WERI-Rb-1 (cell line): Measurements from ENCODE around the gene ZBTB38.

Experiments used
- DNase-seq: peaks from one replicate; pipeline ENCODE4 v3.0.0-alpha.2; 2020
- H3K27ac ChIP-seq: fragments of 250-450 bp; sonication (Bioruptor Pico); 2 replicates; pipeline ENCODE4 v1.5.1; 2020; ENCODE audit warnings: mild to moderate bottlenecking, moderate library complexity
- H3K27me3 ChIP-seq: fragments of 250-450 bp; sonication (Bioruptor Pico); 2 replicates; pipeline ENCODE4 v1.5.1; 2021; ENCODE audit warnings: mild to moderate bottlenecking, low read depth, moderate library complexity; ENCODE audit not compliant: insufficient read depth, severe bottlenecking
- H3K36me3 ChIP-seq: fragments of 250-450 bp; sonication (Bioruptor Pico); 2 replicates; pipeline ENCODE4 v1.5.1; 2020; ENCODE audit warnings: mild to moderate bottlenecking, moderate library complexity
- H3K4me3 ChIP-seq: 2 replicates; pipeline ENCODE4 v1.5.1; 2011; ENCODE audit warnings: low read depth, mild to moderate bottlenecking, control low read depth, low read length
- H3K9me3 ChIP-seq: fragments of 250-450 bp; sonication (Bioruptor Pico); 2 replicates; pipeline ENCODE4 v1.5.1; 2021; ENCODE audit warnings: mild to moderate bottlenecking, moderate library complexity; ENCODE audit not compliant: severe bottlenecking
- CTCF ChIP-seq: IDR thresholded peaks from 2 replicates; pipeline ENCODE4 v1.5.1; 2011; ENCODE audit warnings: low read depth, mild to moderate bottlenecking, control low read depth, inconsistent platforms, low read length

The ZBTB38 gene

GRCh38 chr3:141368062-141368924 is at the start of gene ZBTB38:
Gene ZBTB38, plus strand, starts transcription at chr3:141368504. Its CDS starts 73,885 bp downstream, at chr3:141442389.
- Histone ChIP-seq H3K27me3 (no peaks in the 10 kb centered on the region), H3K9me3 (no peaks in the 10 kb centered on the region), H3K4me3 (no peak within 1 kb of the TSS), H3K36me3 (no peaks in the 10 kb centered on the region), H3K27ac (no peak within 1 kb of the TSS)
- DNase-seq: no peak
- no peak for TF ChIP-seq CTCF

- no peaks in the 10 kb centered on the region for H3K9me3 ChIP-seq
- H3K36me3 ChIP-seq: no peaks in the 10 kb centered on the region
- TF ChIP-seq CTCF: no peak
- DNase-seq: no peak
- H3K27ac ChIP-seq: no peak overlapping the region
- H3K27me3 ChIP-seq: no peaks in the 10 kb centered on the region
- H3K4me3 ChIP-seq: no peak overlapping the region
Measured at GRCh38 chr3:141320399-141321108, 47.8 kb upstream of the ZBTB38 start.

GRCh38 chr3:141321109-141321497 is 47.2 kb upstream of the ZBTB38 start:
- Histone ChIP-seq H3K27me3 (no peaks in the 10 kb centered on the region), H3K36me3 (no peaks in the 10 kb centered on the region), H3K4me3 (no peak overlapping the region), H3K27ac (no peak overlapping the region), H3K9me3 (no peaks in the 10 kb centered on the region)
- no peak for TF ChIP-seq CTCF
- DNase-seq: no peak

GRCh38 chr3:141323936-141324704 is 44.2 kb upstream of the ZBTB38 start:
- no peaks in the 10 kb centered on the region for H3K9me3 ChIP-seq
- H3K4me3 ChIP-seq: no peak overlapping the region
- no peaks in the 10 kb centered on the region for H3K36me3 ChIP-seq
- no peaks in the 10 kb centered on the region for H3K27me3 ChIP-seq
- H3K27ac ChIP-seq: no peak overlapping the region
- DNase-seq: no peak
- TF ChIP-seq CTCF: no peak

GRCh38 chr3:141326123-141326522 is 42.2 kb upstream of the ZBTB38 start:
- H3K27me3 ChIP-seq: no peaks in the 10 kb centered on the region
- TF ChIP-seq CTCF: no peak
- no peak overlapping the region for H3K4me3 ChIP-seq
- no peaks in the 10 kb centered on the region for H3K9me3 ChIP-seq
- H3K36me3 ChIP-seq: no peaks in the 10 kb centered on the region
- H3K27ac ChIP-seq: no peak overlapping the region
- DNase-seq: no peak
